ENCODE measurements around the gene ELAVL3.

GRCh38 chr19:11423791-11424181 lies 57.1 kb downstream of the ELAVL3 start:
- no peak for TF ChIP-seq POLR2AphosphoS5 (IDR thresholded peaks at IDR 0.05; ENCODE audit: low read depth, low read length)
- TF ChIP-seq POLR2A (IDR thresholded peaks at IDR 0.05; ENCODE audit: low read depth, low read length), result no peak
- no peak for TF ChIP-seq TAF1 (IDR thresholded peaks at IDR 0.05; ENCODE audit: borderline replicate concordance, low read depth, low read length)

All from GM12892 (cell line).